ENCODE results near the gene FRAT2.
"Not testable (repeated sequence)": the region's sequence is repeated elsewhere in the genome, so short reads cannot be mapped to it uniquely, and the experiment has no call there.

FRAT2 gene

GRCh38 chr10:97290576-97291356 is 43.8 kb downstream of the FRAT2 start:
- not testable (repeated sequence) for FAIRE-seq

- FAIRE-seq = not testable (repeated sequence)
Measured at GRCh38 chr10:97290076-97290475, 44.5 kb downstream of the FRAT2 start.

All from colon (tissue), 2 donors.